H9 (cell line): ENCODE results near the gene HIF1A. TPM values are rescaled to one million over a fixed set of nuclear protein-coding genes. Genes with fewer than 3 reads are reported as not detected.
"Not testable (repeated sequence)": the region's sequence is repeated elsewhere in the genome, so short reads cannot be mapped to it uniquely, and the experiment has no call there.

Experiments
- DNase-seq: peaks from one replicate; pipeline ENCODE4 v3.0.0-alpha.2; 2017
- H2AFZ ChIP-seq: one replicate; pipeline ENCODE4 v1.6.1; 2013; ENCODE audit warnings: mild to moderate bottlenecking, low read length, control low read depth, moderate library complexity
- H2AK5ac ChIP-seq: 2 replicates; pipeline ENCODE4 v1.6.1; 2013; ENCODE audit warnings: low read length, control low read depth, mixed read lengths; ENCODE audit not compliant: insufficient read length
- H2BK120ac ChIP-seq: one replicate; pipeline ENCODE4 v1.6.1; 2013; ENCODE audit warnings: low read depth, mild to moderate bottlenecking, low read length, control low read depth, inconsistent platforms; ENCODE audit not compliant: poor library complexity, severe bottlenecking
- H2BK12ac ChIP-seq: 2 replicates; pipeline ENCODE4 v1.6.1; 2013; ENCODE audit warnings: low read length, control low read depth, mixed read lengths, low read depth; ENCODE audit not compliant: insufficient read length
- H2BK15ac ChIP-seq: 2 replicates; pipeline ENCODE4 v1.6.1; 2013; ENCODE audit warnings: low read depth, low read length, control low read depth
- H2BK20ac ChIP-seq: one replicate; pipeline ENCODE4 v1.6.1; 2013; ENCODE audit warnings: low read depth, mild to moderate bottlenecking, low read length, control low read depth, inconsistent platforms; ENCODE audit not compliant: poor library complexity, severe bottlenecking
- H2BK5ac ChIP-seq: 2 replicates; pipeline ENCODE4 v1.6.1; 2013; ENCODE audit warnings: low read length, control low read depth, mixed read lengths; ENCODE audit not compliant: insufficient read length
- H3K14ac ChIP-seq: 2 replicates; pipeline ENCODE4 v1.6.1; 2013; ENCODE audit warnings: low read length, control low read depth; ENCODE audit not compliant: insufficient read depth
- H3K18ac ChIP-seq: 2 replicates; pipeline ENCODE4 v1.6.1; 2013; ENCODE audit warnings: low read depth, mild to moderate bottlenecking, mixed read lengths, low read length, control low read depth; ENCODE audit not compliant: insufficient read length
- H3K23ac ChIP-seq: 2 replicates; pipeline ENCODE4 v1.6.1; 2013; ENCODE audit warnings: low read length, control low read depth, mixed read lengths, low read depth; ENCODE audit not compliant: insufficient read length
- H3K23me2 ChIP-seq: 2 replicates; pipeline ENCODE4 v1.6.1; 2013; ENCODE audit warnings: low read depth, mild to moderate bottlenecking, mixed read lengths, low read length, control low read depth; ENCODE audit not compliant: insufficient read length, poor library complexity, severe bottlenecking
- H3K27ac ChIP-seq: 2 replicates; pipeline ENCODE4 v1.5.1; 2013; ENCODE audit warnings: low read length, control low read depth, mixed read lengths, low read depth; ENCODE audit not compliant: insufficient read length
- H3K27me3 ChIP-seq: 2 replicates; pipeline ENCODE4 v1.6.1; 2013; ENCODE audit warnings: low read length, control low read depth, inconsistent platforms; ENCODE audit not compliant: insufficient read depth
- H3K4ac ChIP-seq: 2 replicates; pipeline ENCODE4 v1.6.1; 2013; ENCODE audit warnings: low read depth, mild to moderate bottlenecking, control low read depth, inconsistent platforms, low read length, moderate library complexity
- H3K4me1 ChIP-seq: 2 replicates; pipeline ENCODE4 v1.6.1; 2013; ENCODE audit warnings: low read length, control low read depth, inconsistent platforms; ENCODE audit not compliant: insufficient read depth
- H3K4me2 ChIP-seq: 2 replicates; pipeline ENCODE4 v1.6.1; 2013; ENCODE audit warnings: low read length, control low read depth, mixed read lengths; ENCODE audit not compliant: insufficient read length, insufficient read depth
- H3K56ac ChIP-seq: 2 replicates; pipeline ENCODE4 v1.6.1; 2013; ENCODE audit warnings: low read depth, mild to moderate bottlenecking, mixed read lengths, low read length, control low read depth; ENCODE audit not compliant: insufficient read length
- H3K79me1 ChIP-seq: 2 replicates; pipeline ENCODE4 v1.6.1; 2013; ENCODE audit warnings: low read depth, mild to moderate bottlenecking, moderate library complexity, low read length, control low read depth, inconsistent platforms; ENCODE audit not compliant: insufficient read depth, poor library complexity, severe bottlenecking
- H3K79me2 ChIP-seq: 2 replicates; pipeline ENCODE4 v1.6.1; 2013; ENCODE audit warnings: low read length, control low read depth, inconsistent platforms; ENCODE audit not compliant: insufficient read depth
- H3K9ac ChIP-seq: 2 replicates; pipeline ENCODE4 v1.6.1; 2013; ENCODE audit warnings: low read length, control low read depth, mixed read lengths; ENCODE audit not compliant: insufficient read length; ENCODE audit errors: extremely low read depth
- H3K9me3 ChIP-seq: one replicate; pipeline ENCODE4 v1.6.1; 2013; ENCODE audit warnings: low read depth, low read length, inconsistent platforms; ENCODE audit not compliant: control insufficient read depth
- H3T11ph ChIP-seq: one replicate; pipeline ENCODE4 v1.6.1; 2013; ENCODE audit warnings: mild to moderate bottlenecking, low read length, control low read depth, inconsistent platforms
- H4K20me1 ChIP-seq: one replicate; pipeline ENCODE4 v1.6.1; 2013; ENCODE audit not compliant: control insufficient read depth, insufficient read length, insufficient read depth
- H4K5ac ChIP-seq: 2 replicates; pipeline ENCODE4 v1.6.1; 2013; ENCODE audit warnings: low read depth, mild to moderate bottlenecking, mixed read lengths, low read length, control low read depth; ENCODE audit not compliant: insufficient read length
- H4K8ac ChIP-seq: replicated peaks from 2 replicates; pipeline ENCODE4 v1.6.1; 2013; ENCODE audit warnings: low read length, control low read depth, mixed read lengths, low read depth; ENCODE audit not compliant: insufficient read length
- H4K91ac ChIP-seq: 2 replicates; pipeline ENCODE4 v1.6.1; 2013; ENCODE audit warnings: low read depth, mild to moderate bottlenecking, moderate library complexity, mixed read lengths, low read length, control low read depth; ENCODE audit not compliant: insufficient read length
- H3K27ac Mint-ChIP-seq, 3 experiments: 2 replicates in 2 of 3; 3 replicates in 1 of 3; pipeline ENCODE4 v1.8.0; 2020 to 2021; ENCODE audit warnings: mixed read lengths in 3 of 3, mild to moderate bottlenecking in 1 of 3, moderate library complexity in 1 of 3
- H3K27me3 Mint-ChIP-seq: 2 replicates; pipeline ENCODE4 v1.8.0; 2021; ENCODE audit warnings: low read depth, mild to moderate bottlenecking, moderate library complexity, mixed read lengths
- H3K36me3 Mint-ChIP-seq, 3 experiments: 2 replicates in 2 of 3; 3 replicates in 1 of 3; pipeline ENCODE4 v1.8.0; 2020 to 2021; ENCODE audit warnings: low read depth in 3 of 3, mixed read lengths in 3 of 3; ENCODE audit not compliant: insufficient read depth in 1 of 3
- H3K4me1 Mint-ChIP-seq, 2 experiments: 2 replicates each; pipeline ENCODE4 v1.8.0; 2020; ENCODE audit warnings: mixed read lengths in 2 of 2
- H3K4me3 Mint-ChIP-seq, 2 experiments: 2 replicates in 1 of 2; 3 replicates in 1 of 2; pipeline ENCODE4 v1.8.0; 2020 to 2021; ENCODE audit warnings: mild to moderate bottlenecking in 2 of 2, mixed read lengths in 2 of 2, moderate library complexity in 1 of 2
- H3K9me3 Mint-ChIP-seq, 2 experiments: 2 replicates in 1 of 2; 3 replicates in 1 of 2; pipeline ENCODE4 v1.8.0; 2020; ENCODE audit warnings: mild to moderate bottlenecking in 2 of 2, mixed read lengths in 2 of 2, moderate library complexity in 1 of 2
- CTCF ChIP-seq: fragments of 200-600 bp; sonication (generic); conservative IDR thresholded peaks from 3 replicates; pipeline ENCODE4 v1.8.0; 2021; ENCODE audit warnings: antibody characterized with exemption, mild to moderate bottlenecking
- WGBS: extraction: QIAGEN DNeasy Blood & Tissue Kit; methylation state at CpG from one replicate; pipeline ENCODE4 v1.1.7; 2013; ENCODE audit warnings: missing lambda C conversion rate, low lambda C conversion rate, mixed read lengths; ENCODE audit not compliant: insufficient read length; ENCODE audit errors: extremely low coverage; 5-methylcytosine and 5-hydroxymethylcytosine counted together
- total RNA-seq: library from RNA; stranded (reverse); gene quantifications from 2 replicates; pipeline ENCODE4 v1.2.1, GENCODE V29; 2021

The HIF1A gene
- total RNA-seq, 1 experiment from 2014 or later, result 154 TPM

DNA sequence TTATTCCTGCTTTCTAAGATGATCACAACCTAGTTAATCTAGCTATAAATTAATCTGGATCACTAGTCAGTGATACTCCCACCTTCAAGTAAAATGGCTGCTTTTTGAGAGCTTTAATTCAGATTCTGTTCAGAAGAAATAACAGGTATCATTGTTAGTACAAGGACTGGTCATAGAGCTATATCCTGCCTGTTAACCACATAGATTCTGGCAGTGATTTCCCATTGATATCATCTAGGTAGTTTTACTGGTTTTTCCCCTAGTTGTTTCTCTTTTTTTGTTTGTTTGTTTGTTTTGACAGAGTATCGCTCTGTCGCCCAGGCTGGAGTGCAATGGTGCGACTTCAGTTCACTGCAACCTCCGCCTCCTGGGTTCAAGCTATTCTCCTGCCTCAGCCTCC, 39.0 kb upstream of the HIF1A start:
- Histone ChIP-seq H3K18ac (no peak overlapping the region), H4K8ac (no peak overlapping the region), H3K23ac (no peak overlapping the region), H2BK15ac (no peak overlapping the region), H3K27me3 (no peaks in the 10 kb centered on the region), H3K56ac (no peak overlapping the region), H3K23me2 (no peaks in the 10 kb centered on the region), H4K5ac (no peak overlapping the region), H3K9ac (no peak overlapping the region), H2BK5ac (no peak overlapping the region), H2BK12ac (no peak overlapping the region), H3K14ac (no peak overlapping the region), H2BK20ac (no peak overlapping the region), H4K91ac (no peak overlapping the region), H3K27ac (no peak overlapping the region), H3K4ac (no peak overlapping the region), H4K20me1 (no peaks in the 10 kb centered on the region), H2AFZ (no peak overlapping the region), H2AK5ac (no peak overlapping the region), H2BK120ac (no peak overlapping the region), H3K4me1 (no peaks in the 10 kb centered on the region; the same call in 1 of the 2 replicates), H3K4me2 (no peak overlapping the region), H3T11ph (no peak overlapping the region), H3K79me2 (no peaks in the 10 kb centered on the region), H3K9me3 (no peaks in the 10 kb centered on the region), H3K79me1 (no peaks in the 10 kb centered on the region)
- no peaks in the 10 kb centered on the region for H3K27me3 Mint-ChIP-seq
- H3K27ac Mint-ChIP-seq, result no peak overlapping the region
- no peak for TF ChIP-seq CTCF
- peaks cover 0 to 6% of the 10 kb centered on the region in 2 experiments; a peak in 2 of 4 replicates for H3K4me1 Mint-ChIP-seq
- H3K9me3 Mint-ChIP-seq, result no peaks in the 10 kb centered on the region
- no peaks in the 10 kb centered on the region for H3K36me3 Mint-ChIP-seq
- WGBS, result no CpG with 5 or more reads among the region's 4 CpGs
- no peak overlapping the region for H3K4me3 Mint-ChIP-seq
- DNase-seq, result no peak

DNA sequence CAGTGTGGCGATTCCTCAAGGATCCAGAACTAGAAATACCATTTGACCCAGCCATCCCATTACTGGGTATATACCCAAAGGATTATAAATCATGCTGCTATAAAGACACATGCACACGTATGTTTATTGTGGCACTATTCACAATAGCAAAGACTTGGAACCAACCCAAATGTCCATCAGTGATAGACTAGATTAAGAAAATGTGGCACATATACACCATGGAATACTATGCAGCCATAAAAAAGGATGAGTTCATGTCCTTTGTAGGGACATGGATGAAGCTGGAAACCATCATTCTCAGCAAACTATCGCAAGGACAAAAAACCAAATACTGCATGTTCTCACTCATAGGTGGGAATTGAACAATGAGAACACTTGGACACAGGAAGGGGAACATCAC, 37.2 kb upstream of the HIF1A start:
- H2AK5ac ChIP-seq, H3K27me3 Mint-ChIP-seq: not testable (repeated sequence)

More for the DNA sequence above, 37.2 kb upstream of the HIF1A start:
- H4K20me1 ChIP-seq, H3K36me3 Mint-ChIP-seq, H3K23ac ChIP-seq, H3K79me2 ChIP-seq, H3K18ac ChIP-seq, H3K9me3 ChIP-seq, H3K56ac ChIP-seq, H2BK12ac ChIP-seq, H4K91ac ChIP-seq, DNase-seq, H3K14ac ChIP-seq, H3K27ac Mint-ChIP-seq, H3T11ph ChIP-seq, H4K5ac ChIP-seq, H4K8ac ChIP-seq, H3K4me3 Mint-ChIP-seq, H2BK20ac ChIP-seq, H3K4me2 ChIP-seq, H3K4ac ChIP-seq, H3K79me1 ChIP-seq, H2BK15ac ChIP-seq, H2AFZ ChIP-seq, H3K23me2 ChIP-seq, H3K27ac ChIP-seq, H3K4me1 Mint-ChIP-seq, H2BK120ac ChIP-seq, H3K9me3 Mint-ChIP-seq, H3K9ac ChIP-seq, H3K4me1 ChIP-seq, H3K27me3 ChIP-seq, H2BK5ac ChIP-seq: not testable (repeated sequence)
- WGBS, result no CpG with 5 or more reads among the region's 3 CpGs
